NCI-H1105 treated with DMSO at 0.1 percent for 48 hours (cell line): ENCODE data around the gene ZDHHC6.
"Not testable (repeated sequence)": the region's sequence is repeated elsewhere in the genome, so short reads cannot be mapped to it uniquely, and the experiment has no call there.

Experiments used
- DNase-seq: peaks from one replicate; lab custom pipeline; 2025; lab: John Stamatoyannopoulos, UW

Gene ZDHHC6

GRCh38 chr10:112389271-112389822 lies 57.4 kb downstream of the ZDHHC6 start:
- no peak for DNase-seq

GRCh38 chr10:112388548-112388947 lies 58.2 kb downstream of the ZDHHC6 start:
- DNase-seq, result no peak

GRCh38 chr10:112388056-112388455 lies 58.7 kb downstream of the ZDHHC6 start:
- DNase-seq, result not testable (repeated sequence)

GRCh38 chr10:112385201-112385600 lies 61.5 kb downstream of the ZDHHC6 start:
- no peak for DNase-seq

GRCh38 chr10:112384141-112384540 lies 62.6 kb downstream of the ZDHHC6 start:
- DNase-seq, result no peak

GRCh38 chr10:112383325-112383724 lies 63.4 kb downstream of the ZDHHC6 start:
- DNase-seq, result no peak

GRCh38 chr10:112382515-112383235 lies 64.0 kb downstream of the ZDHHC6 start:
- no peak for DNase-seq
